Measurements from ENCODE around the gene ZKSCAN4.

The ZKSCAN4 gene

DNA sequence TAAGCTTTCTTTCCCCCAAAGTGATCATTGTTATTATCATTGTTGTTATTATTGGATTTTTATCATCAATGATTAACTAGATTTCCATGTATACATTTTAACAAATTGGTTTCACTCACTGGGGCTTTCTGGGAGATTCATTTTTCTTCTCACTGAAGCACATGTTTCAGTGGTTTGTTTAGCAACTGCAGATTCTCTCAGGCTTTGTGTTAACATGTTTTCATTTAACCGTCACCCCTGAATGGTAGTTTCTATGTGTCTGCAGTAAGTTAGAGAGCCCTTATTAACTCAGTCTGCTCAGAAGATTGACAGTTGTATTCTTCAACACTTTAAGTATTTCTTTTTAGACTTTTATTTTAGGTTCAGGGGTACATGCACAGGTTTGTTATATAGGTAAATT lies 12.4 kb downstream of the ZKSCAN4 start:
- POLR2A ChIA-PET: no interaction called here
- no peak for DNase-seq (ENCODE audit: extremely low spot score)
- TF ChIP-seq, protein P1, sequence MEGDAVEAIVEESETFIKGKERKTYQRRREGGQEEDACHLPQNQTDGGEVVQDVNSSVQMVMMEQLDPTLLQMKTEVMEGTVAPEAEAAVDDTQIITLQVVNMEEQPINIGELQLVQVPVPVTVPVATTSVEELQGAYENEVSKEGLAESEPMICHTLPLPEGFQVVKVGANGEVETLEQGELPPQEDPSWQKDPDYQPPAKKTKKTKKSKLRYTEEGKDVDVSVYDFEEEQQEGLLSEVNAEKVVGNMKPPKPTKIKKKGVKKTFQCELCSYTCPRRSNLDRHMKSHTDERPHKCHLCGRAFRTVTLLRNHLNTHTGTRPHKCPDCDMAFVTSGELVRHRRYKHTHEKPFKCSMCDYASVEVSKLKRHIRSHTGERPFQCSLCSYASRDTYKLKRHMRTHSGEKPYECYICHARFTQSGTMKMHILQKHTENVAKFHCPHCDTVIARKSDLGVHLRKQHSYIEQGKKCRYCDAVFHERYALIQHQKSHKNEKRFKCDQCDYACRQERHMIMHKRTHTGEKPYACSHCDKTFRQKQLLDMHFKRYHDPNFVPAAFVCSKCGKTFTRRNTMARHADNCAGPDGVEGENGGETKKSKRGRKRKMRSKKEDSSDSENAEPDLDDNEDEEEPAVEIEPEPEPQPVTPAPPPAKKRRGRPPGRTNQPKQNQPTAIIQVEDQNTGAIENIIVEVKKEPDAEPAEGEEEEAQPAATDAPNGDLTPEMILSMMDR (IDR thresholded peaks at IDR 0.05; ENCODE audit: control extremely low read depth, extremely low read depth, low read depth, missing control alignments): no peak
- CTCF ChIA-PET: no interaction called here

DNA sequence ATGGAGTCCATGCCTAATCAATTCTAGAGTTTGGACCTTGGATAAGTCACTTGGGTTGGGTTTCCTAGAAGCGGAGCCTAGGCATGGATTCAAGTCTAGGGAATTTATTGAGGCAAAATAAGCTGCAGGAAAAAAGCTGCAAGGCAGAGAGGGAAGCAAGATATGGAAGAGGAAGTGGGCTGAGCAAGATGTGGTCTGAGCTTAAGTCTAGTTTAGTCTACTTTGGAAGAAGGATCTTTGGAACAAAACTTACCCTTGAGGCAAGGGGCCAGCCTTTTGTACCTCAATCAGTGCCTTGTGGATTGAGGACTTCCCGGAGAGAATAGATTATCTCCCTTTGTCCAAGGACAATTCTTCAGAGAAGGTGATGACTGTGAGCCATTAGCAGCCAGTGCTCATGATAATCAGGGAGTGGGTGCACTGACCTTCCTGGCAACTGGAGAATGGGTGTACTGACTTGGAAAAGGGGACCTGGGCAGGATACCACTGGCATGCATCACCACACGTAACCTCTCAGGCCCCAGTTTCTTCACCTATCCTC lies 16.1 kb downstream of the ZKSCAN4 start:
- ChIA-PET POLR2A (no interaction called here), CTCF (no interaction called here)
- TF ChIP-seq, protein P1 (IDR thresholded peaks at IDR 0.05; ENCODE audit: control extremely low read depth, extremely low read depth, low read depth, missing control alignments): no peak
- no peak for DNase-seq (ENCODE audit: extremely low spot score)

DNA sequence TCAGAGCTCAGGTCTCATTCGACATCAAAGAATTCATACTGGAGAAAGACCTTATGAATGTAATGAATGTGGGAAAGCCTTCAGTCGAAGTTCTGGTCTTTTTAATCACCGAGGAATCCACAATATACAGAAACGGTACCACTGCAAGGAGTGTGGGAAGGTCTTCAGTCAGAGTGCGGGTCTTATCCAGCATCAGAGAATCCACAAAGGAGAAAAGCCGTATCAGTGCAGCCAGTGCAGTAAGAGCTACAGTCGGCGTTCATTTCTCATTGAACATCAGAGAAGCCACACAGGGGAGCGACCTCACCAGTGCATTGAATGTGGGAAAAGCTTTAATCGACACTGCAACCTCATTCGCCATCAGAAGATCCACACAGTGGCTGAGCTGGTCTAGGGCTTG lies 19.3 kb downstream of the ZKSCAN4 start:
- TF ChIP-seq, protein P1 (IDR thresholded peaks at IDR 0.05; ENCODE audit: control extremely low read depth, extremely low read depth, low read depth, missing control alignments): no peak
- ChIA-PET POLR2A (no interaction called here), CTCF (interaction anchor here (1.0 to 1.7 kb wide), 4 partner anchors 11 to 15 kb away, joined by 3 to 5 read pairs (median 4); no protein-coding TSS in a partner anchor)
- DNase-seq (ENCODE audit: extremely low spot score): no peak

DNA sequence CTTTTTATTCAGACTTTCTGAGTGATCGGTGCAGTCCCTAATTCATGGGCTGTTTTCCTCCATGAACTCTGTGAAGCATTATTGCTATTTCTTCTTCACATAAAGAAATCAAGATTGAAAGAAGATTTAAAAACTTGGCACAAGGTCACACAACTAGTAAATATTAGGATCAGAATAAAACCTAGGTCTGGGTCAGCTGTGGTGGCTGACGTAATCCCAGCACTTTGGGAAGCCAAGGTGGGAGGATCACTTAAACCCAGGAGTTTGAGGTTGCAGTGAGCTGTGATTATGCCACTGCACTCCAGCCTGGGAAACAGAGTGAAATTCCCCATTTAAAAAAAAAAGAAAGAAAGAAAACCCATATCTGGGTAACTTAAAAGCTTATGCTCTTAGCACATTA lies 25.6 kb downstream of the ZKSCAN4 start:
- ChIA-PET POLR2A (no interaction called here), CTCF (interaction anchor here (2.2 kb wide), 1 partner anchor 130 kb away, joined by 11 read pairs; no protein-coding TSS in a partner anchor)
- TF ChIP-seq, protein P1 (IDR thresholded peaks at IDR 0.05; ENCODE audit: control extremely low read depth, extremely low read depth, low read depth, missing control alignments): no peak
- DNase-seq (ENCODE audit: extremely low spot score): no peak

DNA sequence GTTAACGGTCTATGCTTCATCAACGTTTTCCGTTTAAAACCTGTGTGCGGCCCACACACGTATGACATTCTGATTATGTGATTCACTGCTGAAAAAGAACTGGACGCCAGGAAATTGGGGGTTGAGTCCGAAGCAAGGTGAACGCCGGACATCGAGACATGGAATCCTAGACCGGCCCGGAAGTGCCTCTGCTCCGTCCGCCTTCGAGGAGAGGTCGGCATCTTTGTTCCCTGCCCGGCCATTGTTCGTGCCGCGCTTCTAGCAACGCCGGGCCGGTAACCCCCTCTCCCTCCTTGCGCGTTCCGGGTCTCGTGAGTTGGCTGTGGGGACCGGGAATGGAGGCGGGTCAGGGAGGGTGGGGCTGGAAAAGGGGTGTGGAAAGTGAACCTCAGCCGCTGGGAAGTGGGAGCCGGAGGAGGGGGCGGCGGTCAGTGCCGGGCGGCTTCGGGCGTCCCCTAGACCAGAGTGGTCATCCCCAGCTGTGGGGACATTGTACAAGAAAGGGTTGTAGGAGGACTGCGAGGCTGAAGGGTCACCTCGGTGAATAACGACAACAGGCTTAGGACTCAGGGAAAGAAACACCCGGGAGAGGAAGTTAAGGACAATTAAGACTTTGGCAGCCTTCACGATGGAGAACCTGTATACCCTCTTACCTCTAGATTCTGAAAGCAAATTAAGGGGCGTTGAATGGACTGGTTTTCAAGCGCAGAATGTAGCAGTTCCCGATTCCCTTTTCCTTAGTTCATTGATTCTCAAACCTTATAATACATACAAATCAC lies 26.8 kb downstream of the ZKSCAN4 start, which contains the start of gene ZSCAN9:
TSS of gene ZSCAN9 (plus strand) at position 220 of the 779 bp plus-strand sequence. CDS start 1,810 bp downstream, outside the sequence.
- DNase-seq (ENCODE audit: extremely low spot score): peak; percentile 80
- POLR2A ChIA-PET: interaction anchor here (1.0 kb wide), 1 partner anchor 42 kb away, joined by 3 read pairs; the partner anchor contains the start of gene ZSCAN26
- CTCF ChIA-PET: no interaction called here
- TF ChIP-seq, protein P1 (IDR thresholded peaks at IDR 0.05; ENCODE audit: control extremely low read depth, extremely low read depth, low read depth, missing control alignments): no peak

DNA sequence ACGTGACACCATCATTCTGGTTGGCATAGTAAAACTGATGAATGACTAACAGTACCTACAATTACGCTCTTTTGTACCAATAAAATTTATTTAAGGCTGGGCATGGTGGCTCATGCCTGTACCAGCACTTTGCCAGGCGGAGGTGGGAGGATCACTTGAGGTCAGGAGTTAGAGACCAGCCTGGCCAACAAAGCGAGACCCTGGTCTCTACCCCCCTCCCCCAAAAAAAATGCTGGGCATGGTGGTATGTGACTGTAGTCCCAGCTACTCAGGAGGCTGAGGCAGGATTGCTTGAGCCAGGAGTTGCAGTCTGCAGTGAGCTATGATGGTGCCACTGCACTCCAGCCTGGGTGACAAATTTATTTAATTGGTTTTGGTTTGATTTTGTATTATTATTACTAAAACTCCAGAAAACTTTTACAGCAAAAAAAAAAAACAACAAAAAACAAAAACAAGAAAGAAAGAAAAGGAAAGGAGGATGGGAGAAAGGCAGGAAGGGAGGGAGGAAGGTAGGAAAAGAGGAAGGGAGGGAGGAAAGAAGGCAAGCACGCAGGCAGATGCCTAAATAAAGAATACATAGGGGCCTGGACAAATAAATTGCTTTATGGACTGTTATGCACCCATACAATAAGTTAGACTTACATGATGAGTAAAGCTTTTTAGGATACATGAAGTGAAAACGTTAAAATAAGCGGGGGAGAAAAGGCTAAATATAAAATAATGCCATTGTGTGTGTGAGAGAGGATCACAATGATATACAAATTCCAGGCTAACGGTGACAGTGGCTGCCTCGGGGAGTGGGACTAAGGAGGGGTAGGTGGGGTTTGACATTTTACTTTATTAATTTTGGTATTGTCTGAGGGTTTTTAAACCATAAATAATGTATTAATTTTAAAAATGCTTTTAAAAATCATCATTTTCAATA lies 27.7 kb downstream of the ZKSCAN4 start:
- CTCF ChIA-PET: no interaction called here
- no peak for DNase-seq (ENCODE audit: extremely low spot score)
- TF ChIP-seq, protein P1 (IDR thresholded peaks at IDR 0.05; ENCODE audit: control extremely low read depth, extremely low read depth, low read depth, missing control alignments): no peak
- POLR2A ChIA-PET: interaction anchor here (0.7 to 1.0 kb wide), 2 partner anchors 36 to 43 kb away, joined by 3 to 7 read pairs; partner anchors contain the start of gene ZSCAN26
